HG03442 (cell line): Measurements from ENCODE around the gene SPARC.

Source experiments
- ATAC-seq: cut with Tn5 transposase; IDR thresholded peaks from one replicate; pipeline ENCODE4 v1.9.1; 2021; ENCODE audit warnings: mild to moderate bottlenecking, moderate library complexity; ENCODE audit not compliant: unreplicated experiment

Gene SPARC

DNA sequence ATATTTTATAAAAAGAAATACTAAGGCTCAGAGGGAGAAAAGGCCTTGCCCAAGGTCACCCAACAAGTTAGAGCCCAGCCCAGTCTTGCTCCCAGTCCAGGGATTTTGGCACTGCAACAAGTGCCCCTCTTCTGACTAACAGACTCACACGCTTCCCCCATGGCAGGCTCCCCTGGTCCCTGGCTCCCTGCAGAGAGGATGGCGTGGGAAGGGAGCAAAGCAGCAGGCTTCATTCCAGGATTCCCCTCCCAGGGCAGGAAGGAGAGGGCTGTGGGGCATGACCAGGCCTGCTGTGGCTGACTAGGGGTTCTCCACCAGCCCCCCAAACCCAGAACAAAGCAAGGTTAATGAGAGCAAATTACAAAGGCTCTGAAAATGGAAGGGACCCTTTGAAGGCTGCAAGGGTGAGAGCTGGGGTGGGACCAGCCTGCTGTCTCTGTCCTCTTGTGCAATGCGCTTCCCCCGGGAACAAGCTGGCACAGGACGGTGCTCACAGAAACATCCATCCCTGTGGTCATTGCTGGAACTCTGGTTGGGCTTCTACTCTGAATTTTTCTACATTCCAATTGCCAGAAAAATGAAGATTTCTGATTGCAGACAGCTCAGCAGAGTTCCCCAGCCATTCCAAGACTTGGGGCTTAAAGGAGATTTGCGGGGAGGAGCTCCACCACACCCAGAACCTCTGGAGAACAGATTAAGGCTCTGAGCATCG lies 58.4 kb downstream of the SPARC start:
- ATAC-seq = no peak

DNA sequence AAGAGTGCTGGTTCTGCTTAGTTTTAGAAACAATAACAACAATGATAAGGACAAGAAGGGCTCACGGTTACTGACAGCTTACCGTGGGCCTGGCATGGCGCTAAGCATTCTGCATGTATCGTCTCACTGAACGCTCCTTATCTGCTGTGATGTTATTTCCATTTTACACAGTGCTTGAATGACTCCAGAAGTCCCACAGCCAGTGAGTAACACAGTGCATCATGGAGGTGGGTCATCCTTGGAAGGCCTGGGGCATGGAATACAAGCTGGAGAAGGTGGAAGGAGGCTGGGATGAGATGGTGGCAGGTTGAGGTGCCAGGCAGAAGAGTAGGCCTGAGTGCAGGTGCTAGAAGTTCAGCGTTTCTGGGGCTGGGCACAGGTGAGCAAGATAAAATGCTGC lies 59.1 kb downstream of the SPARC start:
- no peak for ATAC-seq

DNA sequence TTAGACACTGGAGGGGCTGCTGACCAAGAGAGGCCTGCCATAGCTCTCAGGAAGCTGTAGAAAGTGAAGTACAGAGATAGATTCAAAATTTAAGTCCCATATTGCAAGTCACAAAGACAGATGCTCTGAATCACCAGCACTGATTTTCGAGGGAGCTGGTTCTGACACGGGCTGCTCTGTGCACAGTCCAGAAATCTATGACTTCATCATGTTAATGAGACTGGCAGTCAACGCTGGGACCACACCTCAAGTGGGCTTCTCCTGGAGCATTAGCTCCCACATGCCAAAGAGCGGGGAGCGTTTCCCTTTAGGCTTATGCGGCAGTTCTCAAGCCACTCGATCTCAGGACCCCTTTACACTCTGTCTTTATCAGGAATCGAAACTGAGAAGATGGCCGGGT lies 61.4 kb downstream of the SPARC start:
- ATAC-seq = no peak

DNA sequence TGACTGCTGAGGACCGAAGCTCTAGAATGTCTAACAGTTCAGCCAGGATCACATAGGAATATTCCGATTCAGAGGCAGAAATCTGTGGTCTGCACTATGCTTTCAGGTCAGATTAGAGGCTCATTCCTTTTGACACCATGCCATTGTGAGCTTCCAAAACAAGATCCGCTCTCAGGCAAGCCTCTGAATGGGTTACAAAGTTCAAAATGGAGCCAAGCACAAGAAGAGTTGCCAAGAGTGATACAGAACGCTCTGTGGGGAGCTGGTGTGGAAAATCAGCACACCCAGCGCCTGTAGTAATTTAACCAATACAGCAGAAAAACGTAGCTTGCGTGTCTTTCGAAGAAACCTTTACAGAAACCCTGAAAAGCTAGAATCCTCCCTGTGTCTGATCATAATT lies 62.2 kb downstream of the SPARC start:
- no peak for ATAC-seq

DNA sequence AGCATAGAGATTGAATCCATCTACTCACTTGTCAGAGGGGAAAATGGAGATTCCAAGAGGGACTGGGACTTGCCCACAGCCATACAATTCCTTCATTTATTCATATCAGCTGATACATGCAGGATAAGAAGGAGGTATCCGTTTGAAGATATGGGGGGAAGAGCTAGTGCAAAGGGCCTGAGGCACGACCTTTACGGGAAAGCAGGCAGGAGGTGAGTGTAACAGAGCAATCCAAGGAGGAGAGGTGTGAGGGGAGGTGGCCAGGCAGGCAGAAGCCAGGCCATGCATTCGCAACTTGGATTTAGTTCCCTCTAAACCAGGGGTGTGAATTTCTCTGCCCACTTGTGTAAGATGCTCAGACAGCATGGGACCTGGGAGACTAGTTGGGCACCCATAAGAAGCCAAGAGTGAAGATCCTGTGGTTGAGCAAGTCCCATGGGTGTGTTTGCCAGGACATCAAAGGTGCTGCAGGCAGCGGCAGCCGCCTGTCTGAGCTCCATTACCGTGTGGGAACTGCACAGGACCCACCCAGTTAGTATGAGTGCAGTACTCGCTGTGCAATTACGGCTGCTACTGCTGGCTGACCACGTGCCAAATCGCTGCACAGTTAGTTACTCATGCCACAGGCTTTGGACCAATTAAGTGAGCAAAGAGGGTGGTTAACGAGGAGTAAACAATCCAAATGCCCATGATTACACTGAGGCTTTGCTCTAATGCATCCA lies 64.2 kb downstream of the SPARC start:
- ATAC-seq = no peak

DNA sequence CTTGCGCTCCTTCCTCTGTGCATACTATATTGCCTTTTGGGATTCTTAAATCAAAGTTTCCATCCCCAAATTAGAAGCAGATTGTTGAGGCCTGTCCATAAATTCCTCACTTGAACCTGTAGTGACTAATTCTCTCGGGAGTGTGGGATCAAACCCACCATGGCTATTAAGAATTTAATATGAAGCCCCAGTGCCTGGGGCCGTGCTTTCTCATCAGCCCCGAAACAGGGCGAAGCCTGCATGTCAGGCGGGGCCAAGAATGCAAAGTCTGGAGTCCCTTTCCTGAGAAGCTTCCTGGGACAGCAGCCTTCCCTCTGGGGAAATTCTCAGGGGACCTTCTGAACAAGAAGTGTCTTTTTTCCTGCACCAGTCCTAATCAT lies 66.3 kb downstream of the SPARC start:
- ATAC-seq = no peak

DNA sequence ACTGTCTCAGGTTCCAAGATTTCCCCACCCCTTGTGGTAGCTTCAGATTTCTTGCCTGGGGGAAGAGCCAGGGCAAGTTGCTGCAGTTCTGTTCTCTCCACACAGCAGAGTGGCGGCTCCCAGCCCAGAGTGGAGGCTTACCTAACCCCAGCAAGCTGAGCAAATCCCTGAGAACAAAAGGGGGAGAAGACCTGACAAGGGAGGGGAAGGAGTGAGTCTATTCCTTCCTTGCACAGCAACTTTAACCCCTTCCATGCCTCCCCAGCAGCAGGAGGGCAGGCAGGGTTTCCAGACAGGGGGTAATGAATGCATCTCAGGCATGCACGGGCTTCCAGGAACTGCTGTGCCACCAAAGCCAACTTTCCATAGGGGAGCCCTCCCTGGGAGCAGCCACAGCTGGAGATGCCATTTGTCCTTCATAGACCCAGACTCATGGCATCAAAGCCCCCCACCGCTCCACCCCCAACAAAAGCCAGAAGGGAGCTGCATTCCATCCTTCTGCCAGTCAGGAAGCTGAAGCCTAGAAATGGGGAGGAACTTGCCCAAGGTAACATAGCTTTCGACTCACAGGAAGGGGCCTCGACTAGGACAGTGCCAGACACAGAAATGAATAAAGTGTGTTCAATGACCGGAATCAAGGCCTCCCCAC lies 66.8 kb downstream of the SPARC start:
- no peak for ATAC-seq

DNA sequence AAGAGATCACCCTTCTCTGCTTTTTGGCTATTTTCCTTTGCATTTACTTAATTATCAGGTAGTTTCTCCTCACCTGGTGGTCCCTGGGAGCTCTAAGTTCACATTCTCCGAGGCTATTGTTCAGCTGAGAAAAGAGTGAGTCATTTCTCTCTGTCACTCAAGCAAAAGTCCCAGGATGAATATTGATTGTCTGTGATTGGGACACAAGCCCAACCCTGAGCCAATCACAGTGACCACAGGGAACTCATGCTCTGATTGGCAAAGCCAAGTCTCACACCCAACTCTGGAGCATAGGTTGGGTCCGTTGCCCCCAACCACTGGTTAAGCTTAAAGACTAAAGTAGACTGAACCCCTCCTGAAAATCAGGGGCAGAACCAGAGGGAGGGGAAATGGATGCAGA lies 67.8 kb downstream of the SPARC start:
- ATAC-seq = peak; percentile 45

DNA sequence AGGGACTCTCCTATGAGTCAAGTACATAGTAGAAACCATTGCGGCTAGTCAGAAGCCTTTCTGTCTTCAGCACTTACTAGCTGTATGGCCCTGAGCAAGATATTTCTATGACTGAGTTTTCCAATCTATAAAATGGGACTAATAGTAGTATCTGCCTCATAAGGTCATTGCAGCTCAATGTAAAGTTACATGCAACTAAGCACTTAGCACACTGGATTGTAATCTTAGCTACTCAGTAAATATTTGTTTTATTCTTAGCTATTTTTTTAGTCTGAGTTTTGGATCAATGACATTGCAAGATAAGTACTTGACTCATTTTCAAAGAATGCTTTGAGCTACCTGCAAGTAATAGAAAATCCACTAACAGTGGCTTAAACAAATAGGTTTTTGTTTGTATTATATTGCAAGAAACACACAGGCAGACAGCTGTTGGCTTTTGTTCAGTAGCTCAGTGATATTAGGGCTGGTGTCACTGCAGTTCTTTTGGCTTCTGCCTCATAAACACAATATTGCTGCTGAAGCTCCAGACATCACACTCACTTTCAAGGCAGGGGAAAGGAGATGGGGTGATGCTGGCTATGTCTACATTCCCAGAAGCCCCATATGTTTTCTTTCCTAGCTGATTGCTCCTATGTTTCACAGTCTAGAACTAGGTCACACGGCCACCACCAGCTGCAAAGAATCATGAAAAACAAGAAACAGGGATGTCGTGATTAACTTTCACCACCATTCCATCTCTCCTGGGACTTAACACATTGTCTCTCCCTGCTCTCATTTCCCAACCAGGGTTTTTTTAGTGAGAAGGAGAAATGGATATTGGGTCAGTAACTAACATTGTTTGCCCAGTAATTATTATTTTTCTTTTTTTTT lies 68.6 kb downstream of the SPARC start:
- no peak for ATAC-seq

DNA sequence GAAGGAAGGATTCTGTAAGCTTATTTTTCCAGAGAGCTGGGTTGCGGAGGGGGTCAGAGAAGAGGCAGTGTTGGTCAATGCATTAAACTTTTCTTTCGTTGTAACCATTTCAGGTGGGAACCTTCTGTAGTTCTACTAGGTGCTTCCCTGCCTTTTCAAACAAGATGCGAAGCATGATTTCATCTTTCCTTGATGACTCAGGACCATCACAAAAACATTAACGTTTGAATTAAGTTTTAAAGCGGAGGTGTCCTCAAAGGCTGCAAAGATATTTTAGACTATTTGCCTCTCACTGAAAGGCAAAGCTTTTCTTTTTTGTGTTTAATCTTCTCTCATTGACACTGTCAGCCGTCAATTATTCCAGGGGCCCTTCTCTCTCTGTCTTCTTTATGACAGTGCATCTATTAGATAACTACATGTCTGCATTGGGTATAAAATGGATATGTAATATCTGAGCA lies 69.3 kb downstream of the SPARC start:
- no peak for ATAC-seq

DNA sequence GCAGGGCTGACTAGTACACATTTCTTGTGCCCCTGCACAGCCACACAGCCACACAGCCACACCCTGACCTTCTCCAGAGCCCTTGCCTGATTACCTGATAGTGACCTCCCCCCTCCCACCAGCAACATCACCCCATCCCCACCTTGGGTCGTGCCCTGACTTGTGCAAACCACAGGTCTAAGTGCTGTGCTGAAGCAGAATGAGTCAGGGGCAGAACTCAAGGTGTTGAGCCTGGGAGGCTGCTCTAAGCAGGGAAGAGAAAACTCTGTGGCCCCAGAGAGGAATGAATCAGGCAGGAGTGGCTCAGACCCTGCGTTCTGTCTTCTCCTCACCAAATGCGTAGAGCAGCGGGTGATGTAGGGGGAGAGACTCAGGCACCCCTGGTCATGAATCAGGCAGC lies 71.3 kb downstream of the SPARC start:
- peak; percentile 45 for ATAC-seq

DNA sequence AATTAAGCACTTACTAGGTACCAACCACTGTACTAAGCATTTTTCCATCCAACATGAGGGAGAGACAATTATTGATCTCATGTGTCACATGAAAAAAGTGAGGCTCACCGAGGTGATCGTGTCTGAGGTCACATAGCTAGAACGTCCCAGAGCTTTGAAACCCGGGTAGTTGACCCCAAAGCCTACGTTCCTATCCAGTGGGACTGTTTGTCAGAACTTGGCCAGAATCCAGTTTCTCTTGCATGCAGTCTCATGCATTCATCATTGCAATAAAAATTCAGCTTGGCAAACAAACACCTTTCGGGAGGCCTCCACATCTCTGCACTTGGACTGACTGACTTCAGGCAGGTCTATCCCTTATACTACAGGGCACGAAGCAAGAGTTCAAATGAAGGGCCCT lies 72.2 kb downstream of the SPARC start:
- ATAC-seq = no peak

DNA sequence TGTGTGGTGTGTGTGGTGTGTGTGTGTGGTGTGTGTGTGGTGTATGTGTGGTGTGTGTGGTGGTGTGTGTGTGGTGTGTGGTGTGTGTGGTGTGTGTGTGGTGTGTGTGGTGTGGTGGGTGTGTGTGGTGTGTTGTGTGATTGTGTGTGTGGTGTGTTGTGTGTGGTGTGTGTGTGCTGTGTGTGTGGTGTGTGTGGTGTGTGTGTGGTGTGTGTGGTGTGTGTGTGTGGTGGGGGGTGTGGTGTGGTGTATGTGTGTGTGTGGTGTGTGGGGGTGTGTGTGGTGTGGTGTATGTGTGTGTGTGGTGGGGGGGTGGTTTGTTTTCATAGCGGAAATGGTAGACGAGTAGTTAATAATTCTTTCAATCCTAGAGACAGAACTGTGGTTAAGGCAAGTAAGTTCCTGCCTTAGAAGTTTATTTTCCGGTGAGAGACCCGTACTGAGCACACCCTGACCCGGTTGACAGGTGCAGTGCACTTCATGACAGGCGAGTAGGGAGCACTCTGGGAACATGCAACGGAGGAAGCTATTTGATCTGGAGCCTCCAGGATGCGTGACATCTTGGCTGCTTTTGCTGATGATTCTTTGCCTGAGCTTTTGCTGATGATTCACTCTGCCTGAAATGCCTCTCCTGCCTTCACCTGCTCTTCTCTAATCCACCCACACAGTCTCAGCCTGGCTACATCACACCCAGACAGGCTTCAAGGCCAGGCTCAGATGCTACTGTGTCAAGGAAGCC lies 73.9 kb downstream of the SPARC start:
- peak; percentile 77 for ATAC-seq

DNA sequence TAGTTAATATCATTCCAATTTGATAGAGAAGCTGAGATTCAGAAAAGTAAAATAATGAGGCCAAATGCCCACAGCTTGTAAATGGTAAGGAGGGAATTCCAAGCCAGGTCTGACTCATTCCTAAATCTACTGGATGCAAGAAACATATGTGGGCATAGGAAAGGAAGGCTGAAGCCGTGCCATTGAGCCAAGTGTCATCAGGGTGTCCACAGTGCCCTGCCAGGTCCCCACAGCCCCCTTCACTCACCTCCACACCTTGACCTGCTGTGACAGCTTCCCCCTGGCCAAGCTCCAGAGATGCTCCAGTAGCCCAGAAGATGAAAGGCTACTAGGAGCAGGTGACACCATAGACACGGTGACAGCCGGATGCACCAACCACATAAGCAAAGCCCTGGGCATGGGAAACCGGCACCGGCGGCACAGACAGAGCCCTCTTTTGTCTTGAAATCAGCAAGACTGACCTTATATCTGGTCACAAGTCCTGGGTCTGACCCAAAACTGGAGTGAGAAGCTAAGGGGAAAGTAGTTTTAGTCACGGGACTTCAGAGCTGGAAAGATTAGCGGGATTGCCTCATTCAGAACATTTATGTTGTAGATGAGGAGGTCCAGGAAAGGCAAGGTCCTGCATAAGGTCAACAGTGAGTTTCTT lies 75.5 kb downstream of the SPARC start:
- no peak for ATAC-seq
